Stimulated activated effector memory CD8-positive, alpha-beta T cell treated with anti-CD3 and anti-CD28 coated beads, Interleukin-12 subunit alpha, Interleukin-12 subunit beta, amount 100 ng/mL, for 72 hours (primary cell): ENCODE results near the gene NFASC.

ENCODE experiments used
- ATAC-seq: fragments of 150-1000 bp; cut with Tn5 transposase; 2 replicates; pipeline ENCODE4 v1.10.0; 2021
- DNase-seq, 2 donors: peaks; one replicate each; pipeline ENCODE4 v3.0.0; 2021 to 2022; ENCODE audit warnings: low spot score in 2 of 2
- H3K27ac Mint-ChIP-seq: one replicate; pipeline ENCODE4 v1.8.0; 2022; ENCODE audit warnings: mild to moderate bottlenecking, mixed read lengths
- H3K36me3 Mint-ChIP-seq: one replicate; pipeline ENCODE4 v1.8.0; 2022; ENCODE audit warnings: mild to moderate bottlenecking, mixed read lengths
- H3K4me1 Mint-ChIP-seq: one replicate; pipeline ENCODE4 v1.8.0; 2022; ENCODE audit warnings: mixed read lengths
- H3K4me3 Mint-ChIP-seq: one replicate; pipeline ENCODE4 v1.8.0; 2022; ENCODE audit warnings: mild to moderate bottlenecking, mixed read lengths
- H3K9me3 Mint-ChIP-seq: one replicate; pipeline ENCODE4 v1.8.0; 2022; ENCODE audit warnings: mixed read lengths

Gene NFASC

GRCh38 chr1:205057808-205058575 lies 187.3 kb downstream of the NFASC start:
- Mint-ChIP-seq H3K4me3 (no peak overlapping the region), H3K27ac (no peak overlapping the region), H3K4me1 (no peaks in the 10 kb centered on the region), H3K9me3 (no peaks in the 10 kb centered on the region), H3K36me3 (no peaks in the 10 kb centered on the region)
- DNase-seq, result no peak
- no peak for ATAC-seq

- H3K4me3 Mint-ChIP-seq, result no peak overlapping the region
- no peaks in the 10 kb centered on the region for H3K4me1 Mint-ChIP-seq
- no peaks in the 10 kb centered on the region for H3K36me3 Mint-ChIP-seq
- H3K9me3 Mint-ChIP-seq, result no peaks in the 10 kb centered on the region
- ATAC-seq, result no peak
- DNase-seq, result no peak
- H3K27ac Mint-ChIP-seq, result no peak overlapping the region
Measured at GRCh38 chr1:205058853-205059252, 188.2 kb downstream of the NFASC start.

- no peak for DNase-seq
- Mint-ChIP-seq H3K4me3 (no peak overlapping the region), H3K36me3 (no peaks in the 10 kb centered on the region), H3K27ac (no peak overlapping the region), H3K9me3 (no peaks in the 10 kb centered on the region), H3K4me1 (no peaks in the 10 kb centered on the region)
- no peak for ATAC-seq
Measured at GRCh38 chr1:205059660-205060059, 189.0 kb downstream of the NFASC start.

GRCh38 chr1:205060746-205061145 lies 190.1 kb downstream of the NFASC start:
- no peak overlapping the region for H3K4me3 Mint-ChIP-seq
- DNase-seq (no peak), ATAC-seq (no peak)
- H3K9me3 Mint-ChIP-seq, result no peaks in the 10 kb centered on the region
- H3K4me1 Mint-ChIP-seq, result no peaks in the 10 kb centered on the region
- no peaks in the 10 kb centered on the region for H3K36me3 Mint-ChIP-seq
- no peak overlapping the region for H3K27ac Mint-ChIP-seq

- Mint-ChIP-seq H3K9me3 (no peaks in the 10 kb centered on the region), H3K27ac (no peak overlapping the region)
- ATAC-seq, result no peak
Measured at GRCh38 chr1:205061227-205061626, 190.6 kb downstream of the NFASC start.

GRCh38 chr1:205061665-205062069 lies 191.0 kb downstream of the NFASC start:
- no peaks in the 10 kb centered on the region for H3K9me3 Mint-ChIP-seq
- no peaks in the 10 kb centered on the region for H3K4me1 Mint-ChIP-seq
- no peak overlapping the region for H3K4me3 Mint-ChIP-seq
- ATAC-seq (peak; percentile 49), DNase-seq (peak; percentile 53 to 87)
- no peaks in the 10 kb centered on the region for H3K36me3 Mint-ChIP-seq
- H3K27ac Mint-ChIP-seq, result no peak overlapping the region

More at GRCh38 chr1:205061227-205061626, 190.6 kb downstream of the NFASC start:
- peak in 1 of 2 donors; percentile 51 for DNase-seq
- Mint-ChIP-seq H3K4me1 (no peaks in the 10 kb centered on the region), H3K4me3 (no peak overlapping the region), H3K36me3 (no peaks in the 10 kb centered on the region)

GRCh38 chr1:205062319-205062718 lies 191.7 kb downstream of the NFASC start:
- H3K27ac Mint-ChIP-seq, result no peak overlapping the region
- no peaks in the 10 kb centered on the region for H3K4me1 Mint-ChIP-seq
- H3K36me3 Mint-ChIP-seq, result no peaks in the 10 kb centered on the region
- H3K9me3 Mint-ChIP-seq, result no peaks in the 10 kb centered on the region
- no peak for ATAC-seq
- DNase-seq, result no peak
- no peak overlapping the region for H3K4me3 Mint-ChIP-seq

- ATAC-seq, result no peak
- DNase-seq, result no peak
- Mint-ChIP-seq H3K4me1 (no peaks in the 10 kb centered on the region), H3K9me3 (no peaks in the 10 kb centered on the region), H3K4me3 (no peak overlapping the region), H3K27ac (no peak overlapping the region), H3K36me3 (no peaks in the 10 kb centered on the region)
Measured at GRCh38 chr1:205062895-205063294, 192.2 kb downstream of the NFASC start.

- Mint-ChIP-seq H3K4me1 (no peaks in the 10 kb centered on the region), H3K36me3 (no peaks in the 10 kb centered on the region), H3K9me3 (no peaks in the 10 kb centered on the region), H3K27ac (no peak overlapping the region), H3K4me3 (no peak overlapping the region)
- DNase-seq (no peak), ATAC-seq (no peak)
Measured at GRCh38 chr1:205064301-205064700, 193.6 kb downstream of the NFASC start.

- no peak overlapping the region for H3K4me3 Mint-ChIP-seq
- H3K27ac Mint-ChIP-seq, result no peak overlapping the region
- ATAC-seq (no peak), DNase-seq (no peak)
- no peaks in the 10 kb centered on the region for H3K4me1 Mint-ChIP-seq
- H3K9me3 Mint-ChIP-seq, result no peaks in the 10 kb centered on the region
- H3K36me3 Mint-ChIP-seq, result no peaks in the 10 kb centered on the region
Measured at GRCh38 chr1:205064741-205065316, 194.2 kb downstream of the NFASC start.

- Mint-ChIP-seq H3K27ac (no peak overlapping the region), H3K36me3 (no peaks in the 10 kb centered on the region), H3K4me3 (no peak overlapping the region), H3K4me1 (no peaks in the 10 kb centered on the region), H3K9me3 (no peaks in the 10 kb centered on the region)
- ATAC-seq (no peak), DNase-seq (no peak)
Measured at GRCh38 chr1:205065666-205066065, 195.0 kb downstream of the NFASC start.

GRCh38 chr1:205066141-205066818 lies 195.6 kb downstream of the NFASC start:
- H3K4me1 Mint-ChIP-seq, result no peaks in the 10 kb centered on the region
- no peak for ATAC-seq
- no peak overlapping the region for H3K27ac Mint-ChIP-seq
- no peak for DNase-seq
- H3K36me3 Mint-ChIP-seq, result no peaks in the 10 kb centered on the region
- no peaks in the 10 kb centered on the region for H3K9me3 Mint-ChIP-seq
- no peak overlapping the region for H3K4me3 Mint-ChIP-seq

- H3K4me1 Mint-ChIP-seq, result no peaks in the 10 kb centered on the region
- no peak overlapping the region for H3K4me3 Mint-ChIP-seq
- DNase-seq, result no peak
- no peaks in the 10 kb centered on the region for H3K36me3 Mint-ChIP-seq
- no peak overlapping the region for H3K27ac Mint-ChIP-seq
- no peak for ATAC-seq
- no peaks in the 10 kb centered on the region for H3K9me3 Mint-ChIP-seq
Measured at GRCh38 chr1:205067031-205067430, 196.4 kb downstream of the NFASC start.

- no peak for DNase-seq
- H3K27ac Mint-ChIP-seq, result no peak overlapping the region
Measured at GRCh38 chr1:205068001-205068400, 197.3 kb downstream of the NFASC start.

GRCh38 chr1:205068457-205069040 lies 197.9 kb downstream of the NFASC start:
- Mint-ChIP-seq H3K4me1 (no peaks in the 10 kb centered on the region), H3K9me3 (no peaks in the 10 kb centered on the region), H3K36me3 (no peaks in the 10 kb centered on the region), H3K27ac (no peak overlapping the region), H3K4me3 (no peak overlapping the region)
- DNase-seq, result no peak
- no peak for ATAC-seq

More at GRCh38 chr1:205068001-205068400, 197.3 kb downstream of the NFASC start:
- ATAC-seq, result no peak
- Mint-ChIP-seq H3K4me3 (no peak overlapping the region), H3K9me3 (no peaks in the 10 kb centered on the region), H3K4me1 (no peaks in the 10 kb centered on the region), H3K36me3 (no peaks in the 10 kb centered on the region)
